Activated T-cell treated with anti-CD3 and anti-CD28 coated beads for 24 hours (primary cell): ENCODE measurements around the gene IGF2BP2.
"Not testable (repeated sequence)": the region's sequence is repeated elsewhere in the genome, so short reads cannot be mapped to it uniquely, and the experiment has no call there.

Source experiments
- DNase-seq: peaks from one replicate; pipeline ENCODE4 v3.0.0-alpha.2; 2020; ENCODE audit warnings: low read depth

Gene IGF2BP2

DNA sequence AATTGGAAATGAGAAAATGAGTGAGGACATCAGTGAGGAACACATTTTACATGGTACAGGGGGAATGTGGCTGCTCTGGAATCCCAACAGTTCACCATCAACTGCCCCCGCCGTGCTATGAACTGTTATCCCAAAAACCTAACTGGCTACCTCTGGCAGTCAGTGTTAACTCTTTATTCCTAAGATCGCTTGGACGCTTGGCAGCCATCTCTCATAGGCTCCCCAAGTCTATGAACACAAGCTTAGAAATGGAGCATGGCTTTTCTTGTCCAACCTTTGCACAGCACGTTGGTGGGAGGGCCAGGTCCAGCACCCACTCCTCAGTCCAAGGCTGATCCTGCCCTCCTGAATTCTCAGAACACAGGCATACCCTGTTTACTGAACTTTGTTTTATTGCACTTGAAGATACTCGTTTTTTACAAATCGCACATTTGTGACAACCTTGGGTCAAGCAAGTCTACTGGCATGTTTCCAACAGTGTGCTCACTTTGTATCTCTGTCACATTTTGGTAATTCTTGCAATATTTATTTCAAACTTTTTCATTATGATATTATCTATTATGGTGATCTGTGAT, 185.1 kb downstream of the IGF2BP2 start:
- no peak for DNase-seq

DNA sequence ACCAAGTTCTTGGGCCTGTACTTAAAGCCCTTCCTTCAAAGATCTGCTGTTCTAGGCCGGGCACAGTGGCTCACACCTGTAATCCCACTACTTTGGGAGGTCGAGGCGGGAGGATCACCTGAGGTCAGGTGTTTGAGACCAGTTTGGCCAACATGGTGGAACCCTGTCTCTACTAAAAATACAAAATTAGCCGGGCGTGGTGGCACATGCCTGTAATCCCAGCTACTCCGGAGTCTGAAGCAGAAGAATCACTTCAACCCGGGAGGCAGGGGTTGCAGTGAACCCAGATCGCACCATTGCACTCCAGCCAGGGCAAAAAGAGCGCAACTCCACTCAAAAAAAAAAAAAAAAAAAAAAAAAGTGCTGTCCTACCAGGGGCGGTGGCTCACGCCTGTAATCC, 186.2 kb downstream of the IGF2BP2 start:
- DNase-seq = not testable (repeated sequence)

DNA sequence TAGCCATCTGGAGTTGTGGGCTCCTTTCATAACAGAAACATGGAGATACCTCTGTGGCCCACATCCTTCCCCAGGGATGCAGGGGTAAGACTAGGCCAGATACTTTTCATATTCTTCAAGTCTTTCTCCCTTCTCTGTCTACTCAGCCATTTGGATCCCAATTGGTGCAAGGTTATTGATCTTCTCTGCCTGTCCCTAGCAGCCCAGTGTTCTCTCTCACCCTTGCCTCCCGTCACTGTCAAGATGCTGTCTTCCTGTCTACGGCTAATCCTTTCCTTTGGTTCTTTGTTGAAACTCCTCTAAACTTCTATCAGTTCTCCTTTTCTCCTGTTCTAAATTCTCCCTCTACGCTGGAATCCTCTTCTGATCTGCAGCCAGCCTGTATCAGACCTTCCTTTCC, 187.5 kb downstream of the IGF2BP2 start:
- DNase-seq = no peak

DNA sequence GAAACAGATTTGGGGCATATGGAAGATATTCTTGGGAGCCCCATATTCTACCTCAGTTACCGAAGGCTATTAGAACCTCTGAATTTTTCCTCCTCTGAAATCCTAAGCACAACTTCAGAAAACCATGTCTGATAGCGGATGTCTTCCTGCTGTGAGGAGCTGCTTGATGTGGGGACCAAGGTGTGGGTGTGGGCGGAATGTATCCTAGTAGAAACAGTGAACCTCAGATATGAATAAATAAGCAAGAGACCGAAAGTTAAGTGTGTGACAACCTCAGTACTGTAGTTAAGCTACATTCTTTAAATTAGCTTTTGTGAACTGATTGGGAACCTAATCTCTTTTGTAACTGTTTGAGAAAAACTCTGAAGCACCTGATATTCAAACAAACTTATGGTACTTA, 191.8 kb downstream of the IGF2BP2 start:
- DNase-seq = no peak

DNA sequence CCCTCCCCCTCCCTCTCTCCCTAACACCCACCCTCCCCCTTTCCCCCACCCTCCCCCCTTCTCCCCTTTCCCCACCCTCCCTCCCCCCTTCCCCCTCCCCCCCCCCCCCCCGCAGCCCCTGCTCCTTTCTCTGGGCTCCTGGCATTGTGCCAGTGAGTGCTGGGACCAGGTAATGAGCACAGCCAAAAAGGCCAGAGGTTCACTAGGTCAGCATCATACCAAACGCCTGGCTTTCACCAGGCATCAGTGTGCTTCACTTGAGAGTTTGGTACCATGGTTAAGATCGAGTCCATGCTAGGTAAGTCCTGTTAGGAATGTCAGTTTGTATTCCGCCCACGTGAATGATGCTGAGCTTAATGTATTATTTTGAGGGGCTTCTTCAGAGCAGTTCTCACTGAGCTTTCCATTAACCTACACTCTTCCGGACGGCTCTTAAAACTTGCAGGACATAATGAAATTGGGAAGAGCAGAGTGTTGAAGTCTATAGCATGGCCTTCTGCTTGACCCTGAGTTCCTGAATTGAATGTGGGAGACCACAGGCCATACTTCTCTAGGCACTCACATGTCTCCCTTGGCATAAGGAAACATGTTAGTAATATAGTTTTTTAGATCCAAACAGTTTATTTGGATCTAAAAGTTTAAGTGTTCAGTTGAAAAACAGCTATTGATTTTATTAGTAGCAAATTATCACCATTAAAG, 193.2 kb downstream of the IGF2BP2 start:
- DNase-seq = no peak

DNA sequence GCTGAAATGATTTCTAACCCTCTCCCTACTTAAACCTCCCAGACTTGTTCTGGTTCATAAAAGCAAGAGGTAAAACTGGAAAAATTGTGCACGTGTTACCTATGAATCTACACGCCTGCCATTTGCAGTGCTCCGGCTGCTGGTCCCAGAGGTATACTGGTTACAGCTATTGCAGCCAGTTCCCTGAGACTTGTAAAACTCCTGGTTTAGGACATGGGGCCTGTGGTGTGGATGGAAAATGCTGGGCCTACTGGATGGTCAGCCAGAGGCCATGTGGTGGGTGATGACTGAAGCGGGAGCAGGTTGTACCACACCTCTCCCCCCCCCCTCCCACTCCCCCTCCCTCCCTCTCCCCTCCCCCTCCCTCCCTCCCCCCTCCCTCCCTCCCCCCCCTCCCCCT, 193.7 kb downstream of the IGF2BP2 start:
- DNase-seq = no peak

DNA sequence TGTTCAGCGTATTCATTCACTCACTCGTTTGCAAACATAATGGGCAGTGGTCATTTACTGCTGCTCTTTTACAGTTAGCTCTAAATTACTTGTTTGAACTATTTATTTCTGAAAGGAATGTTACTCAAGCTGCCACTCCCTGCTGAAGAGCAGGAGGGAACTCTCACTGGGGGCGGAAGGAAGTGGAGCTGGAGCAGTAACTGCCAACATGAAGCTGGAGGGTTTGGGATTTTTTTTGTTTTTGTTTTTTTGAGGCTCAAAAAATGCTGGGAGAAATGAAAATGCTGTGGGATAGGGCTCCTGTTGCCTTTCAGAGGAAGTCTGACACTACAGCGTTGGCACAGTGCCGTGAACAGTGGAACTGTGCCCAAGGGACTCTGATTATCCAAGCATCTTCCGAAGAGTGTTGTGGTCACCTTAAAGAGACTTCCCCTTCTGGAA, 194.6 kb downstream of the IGF2BP2 start:
- no peak for DNase-seq

DNA sequence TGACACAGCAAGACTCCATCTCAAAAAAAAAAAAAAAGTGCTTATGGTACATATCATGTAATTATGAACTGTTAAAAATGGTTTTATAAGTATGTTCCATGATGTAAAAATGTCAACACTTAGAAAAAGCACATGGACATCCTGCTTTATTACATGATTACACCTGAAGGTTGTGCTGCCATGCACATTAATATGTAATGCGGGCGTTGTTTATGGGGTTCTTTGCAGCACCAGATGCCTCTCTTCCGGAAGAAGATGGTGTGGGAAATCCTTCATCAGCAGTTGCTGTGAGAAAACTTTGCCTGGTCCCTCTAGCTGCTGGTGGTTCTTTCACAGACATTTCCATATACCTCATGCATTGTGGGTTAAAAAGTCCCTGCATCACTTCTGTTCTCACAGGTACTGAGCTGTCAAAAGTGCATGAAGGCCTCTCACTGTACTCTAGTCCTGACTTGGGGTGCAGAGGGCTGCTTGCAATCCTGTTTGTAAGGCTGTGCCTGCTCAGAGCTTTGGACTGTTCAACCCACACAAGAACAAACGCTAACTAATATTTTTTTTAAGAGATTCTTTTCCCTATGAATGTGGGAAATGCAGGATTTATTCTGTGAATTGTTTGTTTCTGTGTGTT, 195.2 kb downstream of the IGF2BP2 start:
- DNase-seq = no peak

DNA sequence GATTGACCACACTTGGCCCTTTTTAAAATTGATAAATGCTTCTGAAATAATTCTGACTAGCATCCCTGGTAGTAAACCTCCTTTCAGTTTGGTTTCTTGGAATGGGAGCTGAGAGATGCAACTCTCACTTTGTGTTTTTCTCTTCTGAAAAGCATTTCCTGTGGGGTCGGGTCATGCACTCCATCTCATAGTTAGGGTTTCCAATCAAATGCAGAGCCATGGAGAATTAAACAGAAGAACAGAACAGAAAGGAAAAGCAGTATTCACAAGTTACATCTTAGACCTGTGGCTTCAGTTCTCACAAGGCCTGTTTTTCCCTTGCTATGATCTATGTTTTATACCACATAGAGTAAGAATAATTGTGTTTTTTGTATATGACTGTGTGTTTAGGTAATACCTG, 199.1 kb downstream of the IGF2BP2 start:
- no peak for DNase-seq

DNA sequence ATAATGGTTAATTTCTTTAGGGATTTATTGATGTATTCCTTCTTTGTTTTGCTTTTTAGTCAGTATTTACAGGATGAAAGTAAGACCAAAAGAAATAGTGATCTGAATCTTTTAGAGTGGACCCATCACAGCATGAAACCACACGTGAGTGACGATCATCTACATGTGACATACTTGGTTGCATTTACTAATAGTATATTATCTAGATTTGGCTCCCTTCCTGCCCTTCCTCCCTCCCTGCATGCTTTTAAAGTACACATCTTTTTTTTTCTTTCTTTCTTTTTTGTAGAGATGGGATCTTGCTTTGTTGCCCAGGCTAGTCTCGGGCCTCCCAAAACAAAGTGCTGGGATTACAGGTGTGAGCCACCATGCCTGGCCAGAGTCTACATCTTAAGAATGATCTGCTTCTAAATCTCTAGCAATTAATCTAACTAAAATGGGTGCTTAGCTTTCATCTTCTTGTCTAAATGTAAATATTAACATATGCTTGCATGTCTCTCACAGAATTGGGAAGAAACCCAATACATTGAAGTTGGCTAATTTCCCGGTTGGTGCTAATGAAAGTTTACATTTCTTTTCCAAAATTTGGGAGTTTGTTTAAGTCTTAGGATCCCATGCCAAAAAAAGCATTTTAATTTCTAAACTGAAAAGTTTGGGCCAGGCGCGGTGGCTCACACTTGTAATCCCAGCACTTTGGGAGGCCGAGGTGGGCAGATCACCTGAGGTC, 200.7 kb downstream of the IGF2BP2 start:
- no peak for DNase-seq

DNA sequence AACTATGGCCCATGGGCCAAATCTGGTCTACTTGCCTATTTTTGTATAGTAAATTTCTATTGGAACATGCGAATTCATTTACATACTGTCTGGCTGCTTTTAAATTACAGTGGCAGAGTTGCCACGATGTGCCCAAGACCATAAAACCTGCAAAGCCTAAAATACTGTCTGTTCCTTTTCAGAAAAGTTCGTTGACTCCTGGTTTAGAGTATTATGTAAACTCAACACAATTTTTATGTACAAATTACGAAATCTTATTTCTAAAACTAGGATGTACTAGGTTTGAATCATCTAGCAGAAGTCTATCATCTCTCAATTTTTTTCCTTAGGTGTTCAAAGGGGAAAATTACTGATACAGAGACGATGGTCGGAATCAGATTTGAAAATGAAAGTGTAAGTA, 211.8 kb downstream of the IGF2BP2 start:
- no peak for DNase-seq

DNA sequence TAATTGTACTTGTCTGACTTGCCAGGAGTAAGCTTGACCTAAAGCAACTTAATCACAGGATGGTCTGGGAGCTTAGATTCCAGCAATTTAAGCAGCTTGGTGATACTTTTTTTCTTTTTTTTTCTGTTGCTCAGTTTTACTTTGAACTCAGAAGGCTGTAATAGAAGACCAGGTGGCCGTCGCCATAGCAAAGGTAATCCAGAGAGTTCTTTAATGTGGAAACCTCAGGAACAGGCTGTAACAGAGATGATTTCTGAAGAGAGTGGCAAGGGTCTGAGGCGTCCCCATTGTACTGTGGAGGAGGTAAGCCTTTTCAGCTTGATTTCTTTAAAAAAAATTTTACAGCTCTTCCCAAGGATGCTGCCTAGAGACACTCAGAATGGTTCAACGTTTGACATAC, 218.6 kb downstream of the IGF2BP2 start:
- no peak for DNase-seq

DNA sequence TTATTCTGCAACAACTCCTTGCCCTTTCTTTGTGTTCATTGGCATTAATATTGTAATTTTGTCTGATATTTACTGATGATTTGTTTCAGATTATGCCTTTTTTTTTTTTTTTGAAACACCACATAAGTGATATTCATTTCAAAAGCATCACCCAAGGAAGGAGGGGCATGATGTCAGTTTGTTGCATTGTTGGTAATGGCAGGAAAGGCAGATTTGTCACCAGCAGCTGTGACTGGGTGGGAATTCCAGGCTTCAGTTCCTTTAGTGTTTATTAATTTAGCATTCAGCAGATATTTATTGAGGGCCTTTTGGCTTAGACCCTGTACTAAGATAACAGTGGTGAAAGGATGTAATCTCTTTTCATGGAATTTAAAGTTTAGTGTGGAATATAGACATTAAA, 219.3 kb downstream of the IGF2BP2 start:
- no peak for DNase-seq

DNA sequence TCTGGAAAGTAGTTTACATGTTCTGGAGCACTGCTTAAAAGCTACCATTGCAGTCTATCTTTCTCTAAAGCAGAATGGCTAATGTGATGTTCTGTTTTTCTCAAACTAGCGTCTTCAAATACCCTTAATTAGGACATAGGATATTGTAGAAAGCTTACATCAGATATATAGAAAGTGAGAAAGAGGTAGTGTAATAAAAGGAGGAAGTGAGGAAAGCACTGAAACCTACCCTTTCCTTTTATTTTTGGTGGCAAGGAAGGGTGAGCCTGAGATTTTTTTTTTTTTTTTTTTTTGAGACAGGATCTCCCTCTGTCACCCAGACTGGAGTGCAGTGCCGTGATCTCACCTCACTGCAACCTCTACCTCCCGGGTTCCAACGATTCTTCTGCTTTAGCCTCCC, 229.3 kb downstream of the IGF2BP2 start:
- no peak for DNase-seq

DNA sequence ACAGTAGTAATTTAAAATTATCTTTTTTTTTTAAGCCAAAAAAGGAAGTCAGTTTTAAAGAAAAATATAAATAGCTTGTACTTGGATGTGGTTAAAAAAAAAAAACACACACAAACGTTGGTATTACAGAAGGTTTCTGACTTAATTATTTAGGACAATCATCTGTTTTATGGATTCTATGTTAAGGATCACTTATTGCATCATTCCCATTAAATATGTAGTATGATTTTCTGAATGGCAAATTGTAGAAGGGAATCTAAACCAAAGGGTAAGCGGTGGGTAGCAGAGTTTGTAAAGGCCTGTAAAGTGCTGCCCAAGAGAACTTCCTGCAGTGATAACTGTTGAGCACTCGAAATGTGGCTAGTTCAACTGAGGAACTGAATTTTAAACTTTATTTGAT, 230.8 kb downstream of the IGF2BP2 start:
- DNase-seq = no peak
